B cell (primary cell): Measurements from ENCODE around the gene ADCY2. TPM values are rescaled to one million over a fixed set of nuclear protein-coding genes. Genes with fewer than 3 reads are reported as not detected.

Source experiments
- ATAC-seq: fragments of 200-7000 bp; cut with Tn5 transposase; one replicate; pipeline ENCODE4 v1.10.0; 2021; ENCODE audit warnings: low read depth, mild to moderate bottlenecking, moderate number of reproducible peaks, moderate library complexity
- CTCF ChIA-PET: fragments of 350-600 bp; sonication (Branson Sonifier 250); formaldehyde crosslinking; loops from one replicate; lab custom pipeline; 2021; ENCODE audit warnings: antibody characterized with exemption, inconsistent platforms; lab: Charles Lee
- POLR2A ChIA-PET: fragments of 350-600 bp; sonication (Branson Sonifier 250); formaldehyde crosslinking; loops from one replicate; lab custom pipeline; 2021; ENCODE audit warnings: antibody characterized with exemption; lab: Charles Lee
- DNase-seq: peaks from one replicate; pipeline ENCODE4 v3.0.0; 2013
- H2AFZ ChIP-seq: 2 replicates; pipeline ENCODE4 v1.6.1; 2012; ENCODE audit warnings: mild to moderate bottlenecking, low read depth, low read length; ENCODE audit not compliant: insufficient read depth, poor library complexity, severe bottlenecking
- H3K27ac ChIP-seq, 2 donors: 1 replicate in 1 of 2; 2 replicates in 1 of 2; pipeline ENCODE4 v1.5.1; 2012 to 2013; ENCODE audit warnings: low read length in 2 of 2, mild to moderate bottlenecking in 2 of 2, moderate library complexity in 1 of 2
- H3K27me3 ChIP-seq, 4 experiments: fragments of 200-600 bp in 1 of 4; sonication (generic) in 1 of 4; replicated peaks in 1 of 4; 1 replicate in 2 of 4; 2 replicates in 2 of 4; pipeline versions ENCODE4 v1.6.1 to v1.7.0; 2013 to 2016; ENCODE audit warnings: low read length in 3 of 4, mild to moderate bottlenecking in 2 of 4, mixed read lengths in 1 of 4, moderate library complexity in 1 of 4; ENCODE audit not compliant: insufficient read depth in 4 of 4, control insufficient read depth in 3 of 4; ENCODE audit errors: control extremely low read depth in 1 of 4
- H3K36me3 ChIP-seq, 2 experiments: replicated peaks in 1 of 2; 1 replicate in 1 of 2; 2 replicates in 1 of 2; pipeline versions ENCODE4 v1.6.1 to v1.7.1; 2013; ENCODE audit warnings: low read length in 1 of 2; ENCODE audit not compliant: insufficient read depth in 2 of 2, control insufficient read depth in 1 of 2; ENCODE audit errors: control extremely low read depth in 1 of 2, extremely low read depth in 1 of 2
- H3K4me1 ChIP-seq, 2 donors: fragments of 200-600 bp in 1 of 2; sonication (generic) in 1 of 2; 1 replicate in 1 of 2; 2 replicates in 1 of 2; pipeline versions ENCODE4 v1.5.1 to v1.6.1; 2013 to 2017; ENCODE audit warnings: low read length in 2 of 2; ENCODE audit not compliant: control insufficient read depth in 2 of 2, insufficient read depth in 2 of 2
- H3K4me2 ChIP-seq: replicated peaks from 2 replicates; pipeline ENCODE3; 2012; ENCODE audit warnings: mild to moderate bottlenecking, low read depth, low read length; ENCODE audit not compliant: poor library complexity, severe bottlenecking
- H3K4me3 ChIP-seq, 5 experiments: fragments of 200-600 bp in 1 of 5; sonication (generic) in 1 of 5; 1 replicate in 3 of 5; 2 replicates in 2 of 5; pipeline versions ENCODE4 v1.5.1 to v1.7.0; 2011 to 2016; ENCODE audit warnings: low read length in 4 of 5, mild to moderate bottlenecking in 4 of 5, low read depth in 2 of 5, control low read depth in 1 of 5, moderate library complexity in 1 of 5; ENCODE audit not compliant: insufficient read depth in 1 of 5; ENCODE audit errors: control extremely low read depth in 1 of 5, extremely low read depth in 1 of 5
- H3K79me2 ChIP-seq: fragments of 200-600 bp; sonication (generic); one replicate; pipeline ENCODE4 v1.6.0; 2016; ENCODE audit warnings: low read length; ENCODE audit not compliant: control insufficient read depth, insufficient read depth
- H3K9ac ChIP-seq: fragments of 200-600 bp; sonication (generic); 2 replicates; pipeline ENCODE4 v1.6.1; 2017; ENCODE audit warnings: mild to moderate bottlenecking, low read length, moderate library complexity
- H3K9me3 ChIP-seq, 3 donors: one replicate each; pipeline versions ENCODE4 v1.6.1 to v1.7.1; 2013; ENCODE audit warnings: low read length in 2 of 3; ENCODE audit not compliant: control insufficient read depth in 2 of 3, insufficient read depth in 1 of 3; ENCODE audit errors: control extremely low read depth in 1 of 3
- H4K20me1 ChIP-seq: 2 replicates; pipeline ENCODE4 v1.6.0; 2012; ENCODE audit warnings: mild to moderate bottlenecking, low read length; ENCODE audit not compliant: insufficient read depth, control insufficient read depth, poor library complexity, severe bottlenecking
- H3K27ac Mint-ChIP-seq: one replicate; pipeline ENCODE4 v1.8.0; 2021; ENCODE audit warnings: mixed read lengths
- H3K27me3 Mint-ChIP-seq: one replicate; pipeline ENCODE4 v1.8.0; 2021; ENCODE audit warnings: mixed read lengths
- H3K4me1 Mint-ChIP-seq: one replicate; pipeline ENCODE4 v1.8.0; 2021; ENCODE audit warnings: mixed read lengths
- H3K4me3 Mint-ChIP-seq: one replicate; pipeline ENCODE4 v1.8.0; 2021; ENCODE audit warnings: mixed read lengths
- H3K9me3 Mint-ChIP-seq: one replicate; pipeline ENCODE4 v1.8.0; 2022; ENCODE audit warnings: mixed read lengths; ENCODE audit not compliant: insufficient read depth
- EZH2 ChIP-seq: IDR thresholded peaks from 2 replicates; pipeline ENCODE4 v1.6.1; 2012; ENCODE audit warnings: borderline replicate concordance, low read depth, mild to moderate bottlenecking, moderate library complexity, low read length; ENCODE audit not compliant: insufficient read depth, poor library complexity, severe bottlenecking
- WGBS: methylation state at CpG from one replicate; pipeline ENCODE4 v1.1.5; 2013; ENCODE audit warnings: missing lambda C conversion rate; ENCODE audit not compliant: insufficient coverage; 5-methylcytosine and 5-hydroxymethylcytosine counted together
- intact Hi-C: fragments of 100-400 bp; cut with micrococcal nuclease; formaldehyde crosslinking; loops from one replicate; pipeline ENCODE4 v1.10.0; 2022
- polyA plus RNA-seq: library from polyadenylated mRNA; depleted of rRNA; stranded (reverse); fragments of >200 nt; gene quantifications from 2 replicates; pipeline ENCODE4 v1.2.3, GENCODE V29; 2012
- total RNA-seq, 2 donors: library from RNA; stranded (reverse); fragments of 120-200 nt in 1 of 2; gene quantifications; 1 replicate in 1 of 2; 2 replicates in 1 of 2; pipeline versions ENCODE4 v1.2.3 to v1.2.4, GENCODE V29; 2013 to 2022
- TF ChIP-seq, protein P1 (sequence below): fragments of 200-600 bp; IDR thresholded peaks from one replicate; pipeline ENCODE4 v1.8.0; 2022; ENCODE audit warnings: antibody characterized with exemption, mild to moderate bottlenecking

ADCY2 gene
- total and polyA plus RNA-seq, 2 donors (not counting 1 experiment from before 2014, with no cell fraction given), result not detected

GRCh38 chr5:7770436-7770835 lies 374.5 kb downstream of the ADCY2 start:
- DNase-seq, result no peak
- no peaks in the 10 kb centered on the region for H3K9me3 Mint-ChIP-seq
- no peaks in the 10 kb centered on the region for H3K4me1 Mint-ChIP-seq
- TF ChIP-seq EZH2, result no peak
- TF ChIP-seq, protein P1, sequence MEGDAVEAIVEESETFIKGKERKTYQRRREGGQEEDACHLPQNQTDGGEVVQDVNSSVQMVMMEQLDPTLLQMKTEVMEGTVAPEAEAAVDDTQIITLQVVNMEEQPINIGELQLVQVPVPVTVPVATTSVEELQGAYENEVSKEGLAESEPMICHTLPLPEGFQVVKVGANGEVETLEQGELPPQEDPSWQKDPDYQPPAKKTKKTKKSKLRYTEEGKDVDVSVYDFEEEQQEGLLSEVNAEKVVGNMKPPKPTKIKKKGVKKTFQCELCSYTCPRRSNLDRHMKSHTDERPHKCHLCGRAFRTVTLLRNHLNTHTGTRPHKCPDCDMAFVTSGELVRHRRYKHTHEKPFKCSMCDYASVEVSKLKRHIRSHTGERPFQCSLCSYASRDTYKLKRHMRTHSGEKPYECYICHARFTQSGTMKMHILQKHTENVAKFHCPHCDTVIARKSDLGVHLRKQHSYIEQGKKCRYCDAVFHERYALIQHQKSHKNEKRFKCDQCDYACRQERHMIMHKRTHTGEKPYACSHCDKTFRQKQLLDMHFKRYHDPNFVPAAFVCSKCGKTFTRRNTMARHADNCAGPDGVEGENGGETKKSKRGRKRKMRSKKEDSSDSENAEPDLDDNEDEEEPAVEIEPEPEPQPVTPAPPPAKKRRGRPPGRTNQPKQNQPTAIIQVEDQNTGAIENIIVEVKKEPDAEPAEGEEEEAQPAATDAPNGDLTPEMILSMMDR, result no peak
- no peak for ATAC-seq
- H3K79me2 ChIP-seq, result no peaks in the 10 kb centered on the region
- intact Hi-C loops, result no loop called here
- ChIA-PET POLR2A (no interaction called here), CTCF (no interaction called here)
- H3K27me3 ChIP-seq, result no peaks in the 10 kb centered on the region
- H3K4me3 ChIP-seq, result no peak overlapping the region
- no peak overlapping the region for H3K27ac ChIP-seq
- no peak overlapping the region for H3K4me3 Mint-ChIP-seq
- H2AFZ ChIP-seq, result no peak overlapping the region
- no peaks in the 10 kb centered on the region for H3K9me3 ChIP-seq
- no peaks in the 10 kb centered on the region for H3K36me3 ChIP-seq
- no peaks in the 10 kb centered on the region for H3K4me1 ChIP-seq
- H3K4me2 ChIP-seq, result no peak overlapping the region
- H3K9ac ChIP-seq, result no peak overlapping the region
- no peak overlapping the region for H3K27ac Mint-ChIP-seq
- WGBS, result 100% methylated on average over 1 of the region's 2 CpGs
- no peaks in the 10 kb centered on the region for H4K20me1 ChIP-seq
- peaks cover 17% of the 10 kb centered on the region for H3K27me3 Mint-ChIP-seq

- no peak overlapping the region for H3K4me3 Mint-ChIP-seq
- H3K9me3 Mint-ChIP-seq, result no peaks in the 10 kb centered on the region
- intact Hi-C loops, result no loop called here
- Histone ChIP-seq H3K9me3 (peaks cover 0 to 4% (median 0%) of the 10 kb centered on the region in 3 donors), H3K36me3 (no peaks in the 10 kb centered on the region), H3K4me1 (no peaks in the 10 kb centered on the region), H2AFZ (no peak overlapping the region), H3K27ac (no peak overlapping the region), H3K79me2 (no peaks in the 10 kb centered on the region), H3K4me2 (no peak overlapping the region), H4K20me1 (no peaks in the 10 kb centered on the region), H3K27me3 (peaks cover 0 to 5% (median 0%) of the 10 kb centered on the region in 4 experiments), H3K4me3 (no peak overlapping the region), H3K9ac (no peak overlapping the region)
- ChIA-PET POLR2A (no interaction called here), CTCF (no interaction called here)
- DNase-seq (no peak), ATAC-seq (no peak)
- no peaks in the 10 kb centered on the region for H3K4me1 Mint-ChIP-seq
- peaks cover 15% of the 10 kb centered on the region for H3K27me3 Mint-ChIP-seq
- 87% methylated on average over 5 of the region's 6 CpGs for WGBS
- TF ChIP-seq, protein P1, result no peak
- TF ChIP-seq EZH2, result no peak
- H3K27ac Mint-ChIP-seq, result no peak overlapping the region
These were observed 376.2 kb downstream of the ADCY2 start for GRCh38 chr5:7772141-7772540.
